HS-5 (cell line): ENCODE results near the gene LGR5.

ENCODE experiments used
- DNase-seq: peaks from one replicate; pipeline ENCODE4 v3.0.0-alpha.2; 2012; ENCODE audit warnings: low read depth

The LGR5 gene, protein sequence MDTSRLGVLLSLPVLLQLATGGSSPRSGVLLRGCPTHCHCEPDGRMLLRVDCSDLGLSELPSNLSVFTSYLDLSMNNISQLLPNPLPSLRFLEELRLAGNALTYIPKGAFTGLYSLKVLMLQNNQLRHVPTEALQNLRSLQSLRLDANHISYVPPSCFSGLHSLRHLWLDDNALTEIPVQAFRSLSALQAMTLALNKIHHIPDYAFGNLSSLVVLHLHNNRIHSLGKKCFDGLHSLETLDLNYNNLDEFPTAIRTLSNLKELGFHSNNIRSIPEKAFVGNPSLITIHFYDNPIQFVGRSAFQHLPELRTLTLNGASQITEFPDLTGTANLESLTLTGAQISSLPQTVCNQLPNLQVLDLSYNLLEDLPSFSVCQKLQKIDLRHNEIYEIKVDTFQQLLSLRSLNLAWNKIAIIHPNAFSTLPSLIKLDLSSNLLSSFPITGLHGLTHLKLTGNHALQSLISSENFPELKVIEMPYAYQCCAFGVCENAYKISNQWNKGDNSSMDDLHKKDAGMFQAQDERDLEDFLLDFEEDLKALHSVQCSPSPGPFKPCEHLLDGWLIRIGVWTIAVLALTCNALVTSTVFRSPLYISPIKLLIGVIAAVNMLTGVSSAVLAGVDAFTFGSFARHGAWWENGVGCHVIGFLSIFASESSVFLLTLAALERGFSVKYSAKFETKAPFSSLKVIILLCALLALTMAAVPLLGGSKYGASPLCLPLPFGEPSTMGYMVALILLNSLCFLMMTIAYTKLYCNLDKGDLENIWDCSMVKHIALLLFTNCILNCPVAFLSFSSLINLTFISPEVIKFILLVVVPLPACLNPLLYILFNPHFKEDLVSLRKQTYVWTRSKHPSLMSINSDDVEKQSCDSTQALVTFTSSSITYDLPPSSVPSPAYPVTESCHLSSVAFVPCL

DNA sequence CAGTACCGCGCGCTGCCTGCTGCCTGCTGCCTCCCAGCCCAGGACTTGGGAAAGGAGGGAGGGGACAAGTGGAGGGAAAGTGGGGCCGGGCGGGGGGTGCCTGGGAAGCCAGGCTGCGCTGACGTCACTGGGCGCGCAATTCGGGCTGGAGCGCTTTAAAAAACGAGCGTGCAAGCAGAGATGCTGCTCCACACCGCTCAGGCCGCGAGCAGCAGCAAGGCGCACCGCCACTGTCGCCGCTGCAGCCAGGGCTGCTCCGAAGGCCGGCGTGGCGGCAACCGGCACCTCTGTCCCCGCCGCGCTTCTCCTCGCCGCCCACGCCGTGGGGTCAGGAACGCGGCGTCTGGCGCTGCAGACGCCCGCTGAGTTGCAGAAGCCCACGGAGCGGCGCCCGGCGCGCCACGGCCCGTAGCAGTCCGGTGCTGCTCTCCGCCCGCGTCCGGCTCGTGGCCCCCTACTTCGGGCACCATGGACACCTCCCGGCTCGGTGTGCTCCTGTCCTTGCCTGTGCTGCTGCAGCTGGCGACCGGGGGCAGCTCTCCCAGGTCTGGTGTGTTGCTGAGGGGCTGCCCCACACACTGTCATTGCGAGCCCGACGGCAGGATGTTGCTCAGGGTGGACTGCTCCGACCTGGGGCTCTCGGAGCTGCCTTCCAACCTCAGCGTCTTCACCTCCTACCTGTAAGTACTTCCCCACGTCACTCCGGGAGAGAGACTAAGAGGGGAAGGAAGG lies at the start of gene LGR5:
LGR5 (plus strand) TSS at position 186 of the 732 bp plus-strand sequence; CDS start at position 469, 283 bp downstream.
- DNase-seq = no peak

DNA sequence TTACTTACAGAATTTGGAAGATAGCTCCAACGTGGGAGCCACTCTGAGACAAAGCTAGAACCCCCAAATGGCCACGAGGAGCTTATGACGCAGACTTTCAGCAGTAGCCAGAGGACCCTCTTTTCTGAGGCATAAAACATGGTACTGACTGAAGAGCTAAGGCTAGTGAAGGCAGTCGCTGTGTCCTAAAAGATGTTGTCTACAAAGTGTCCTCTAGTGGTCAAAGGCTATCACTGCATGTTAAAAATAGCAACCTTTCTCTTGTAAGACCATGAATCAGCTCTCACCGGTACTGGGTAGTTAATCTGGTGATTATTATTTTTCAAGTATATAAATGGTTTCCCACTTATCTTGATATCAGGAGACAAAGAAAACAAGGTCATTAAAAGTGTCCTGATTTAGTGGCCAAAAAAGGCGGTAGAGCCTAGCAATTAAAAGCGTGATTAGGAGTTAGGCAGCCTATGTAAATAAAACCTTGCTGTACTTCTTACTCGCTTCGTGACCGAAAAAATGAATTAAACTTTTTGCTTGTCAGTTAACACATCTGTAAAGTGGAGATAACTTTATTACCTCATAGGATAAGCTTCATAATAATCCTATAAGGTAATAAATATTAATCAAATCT lies 47.0 kb upstream of the LGR5 start:
- DNase-seq = peak; percentile 50

DNA sequence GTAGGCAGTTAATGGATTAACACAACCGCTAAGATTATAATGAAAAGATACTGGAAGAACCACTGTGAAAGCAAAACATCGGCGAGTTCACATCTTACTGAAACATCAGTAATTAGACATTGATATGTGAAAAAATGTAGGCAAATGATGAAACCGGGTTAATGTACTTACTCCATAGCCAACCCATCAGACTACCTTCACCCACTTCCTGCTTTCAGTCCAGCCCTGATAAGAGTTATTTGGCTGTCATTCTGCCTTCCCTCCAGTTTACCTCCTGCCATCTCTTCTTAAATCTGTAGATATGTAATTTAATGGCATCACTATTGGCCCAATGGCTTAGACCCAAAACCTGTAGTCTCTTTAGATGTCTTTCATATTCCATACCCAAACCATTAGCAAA lies 46.0 kb upstream of the LGR5 start:
- no peak for DNase-seq

- peak; percentile 70 for DNase-seq
Measured at GRCh38 chr12:71397433-71397954, 42.1 kb upstream of the LGR5 start.

DNA sequence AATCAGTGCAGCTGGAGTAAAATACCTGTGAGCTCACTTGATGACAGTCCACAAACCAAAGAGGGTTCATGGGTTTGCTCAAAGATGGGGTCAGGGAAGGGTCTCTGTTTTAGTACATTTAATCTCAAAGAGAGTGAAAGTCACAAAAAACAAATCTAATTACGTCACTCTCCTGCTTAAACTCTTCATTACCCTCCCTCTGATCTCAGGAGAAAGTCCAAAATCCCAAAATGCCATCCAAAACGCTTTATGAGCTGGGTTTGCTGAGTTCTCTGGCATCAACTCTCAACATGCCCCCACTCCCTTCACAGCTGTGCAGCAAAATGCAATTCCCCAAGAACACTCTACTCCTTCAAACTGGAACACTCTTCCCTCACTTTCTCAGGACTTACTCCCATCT lies 40.4 kb upstream of the LGR5 start:
- DNase-seq = no peak

DNA sequence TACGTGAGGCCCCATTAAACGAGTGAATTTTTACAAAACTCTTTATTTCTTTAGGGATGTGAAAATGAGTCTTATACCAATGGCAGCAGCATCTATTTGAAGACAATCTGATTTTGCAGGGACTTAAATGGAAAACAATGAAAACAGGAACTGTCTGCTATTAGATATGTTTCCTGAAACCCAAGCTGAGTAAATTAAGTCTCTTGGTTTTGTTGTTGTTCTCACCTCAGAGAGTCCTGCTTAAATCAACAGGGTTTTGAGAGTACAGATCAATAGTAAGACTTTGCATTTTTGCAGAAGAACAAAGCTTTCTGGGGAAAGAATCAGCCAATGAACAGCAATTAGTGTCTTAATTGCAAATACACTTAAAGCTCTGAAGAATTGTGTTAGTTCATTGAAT lies 39.1 kb upstream of the LGR5 start:
- DNase-seq = no peak

DNA sequence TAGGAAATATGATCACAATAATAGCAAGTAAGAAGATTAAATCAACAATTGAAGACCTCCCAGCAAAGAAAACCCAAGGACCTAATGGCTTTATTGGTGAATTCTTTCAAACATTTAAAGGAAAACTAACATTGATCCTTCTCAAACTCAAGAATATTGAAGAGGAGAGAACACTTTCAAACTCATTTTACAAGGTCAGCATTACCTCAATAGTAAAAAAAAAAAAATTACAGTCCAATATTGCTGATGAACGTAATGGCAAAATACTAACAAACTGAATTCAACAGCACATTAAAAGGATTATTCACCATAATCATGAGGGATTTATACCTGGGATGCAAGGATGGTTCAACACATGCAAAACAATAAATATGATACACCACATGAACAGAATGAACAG lies 33.7 kb upstream of the LGR5 start:
- DNase-seq = no peak

GRCh38 chr12:71407732-71408131 lies 31.9 kb upstream of the LGR5 start:
- DNase-seq = no peak

GRCh38 chr12:71410844-71411243 lies 28.8 kb upstream of the LGR5 start:
- DNase-seq = no peak

GRCh38 chr12:71411635-71412034 lies 28.0 kb upstream of the LGR5 start:
- DNase-seq = no peak

- DNase-seq = peak; percentile 49
Measured at GRCh38 chr12:71415336-71416231, 24.0 kb upstream of the LGR5 start.

- DNase-seq = no peak
Measured at GRCh38 chr12:71417181-71417580, 22.4 kb upstream of the LGR5 start.

GRCh38 chr12:71420775-71421406 lies 18.7 kb upstream of the LGR5 start:
- no peak for DNase-seq

DNA sequence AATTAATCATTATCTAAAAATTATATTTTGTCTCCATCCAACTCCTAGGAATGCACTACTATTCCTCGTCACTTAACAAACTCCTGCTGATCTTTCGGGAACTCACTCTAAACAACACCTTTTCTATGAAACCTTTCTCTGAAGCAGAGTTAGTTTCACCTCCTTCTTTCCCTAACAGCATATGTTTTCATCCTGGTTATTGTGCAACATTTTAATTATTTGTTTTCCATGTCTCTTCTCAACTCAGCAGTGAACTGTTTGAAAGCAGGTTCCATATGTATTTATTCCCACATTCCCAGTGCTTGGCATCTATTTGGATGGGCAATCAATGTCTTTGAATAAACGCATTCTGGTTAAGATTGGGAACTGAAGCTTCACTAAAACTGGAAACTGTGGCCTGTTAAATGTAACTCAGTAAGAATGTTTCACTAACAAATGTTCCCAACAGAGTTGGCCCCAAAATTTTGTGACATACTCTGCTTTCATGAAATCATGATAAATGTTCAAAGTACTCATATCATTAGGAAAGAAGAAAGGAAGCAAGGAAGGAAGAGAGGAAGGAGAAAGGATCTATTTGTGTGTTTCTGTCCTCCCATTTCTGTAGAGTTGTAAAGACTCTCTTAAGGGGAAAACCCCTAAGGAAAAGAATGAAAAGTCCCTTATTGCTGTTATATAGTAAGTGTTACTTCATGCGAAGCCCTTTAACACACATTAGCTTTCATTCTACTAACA lies 13.9 kb upstream of the LGR5 start:
- DNase-seq = no peak

DNA sequence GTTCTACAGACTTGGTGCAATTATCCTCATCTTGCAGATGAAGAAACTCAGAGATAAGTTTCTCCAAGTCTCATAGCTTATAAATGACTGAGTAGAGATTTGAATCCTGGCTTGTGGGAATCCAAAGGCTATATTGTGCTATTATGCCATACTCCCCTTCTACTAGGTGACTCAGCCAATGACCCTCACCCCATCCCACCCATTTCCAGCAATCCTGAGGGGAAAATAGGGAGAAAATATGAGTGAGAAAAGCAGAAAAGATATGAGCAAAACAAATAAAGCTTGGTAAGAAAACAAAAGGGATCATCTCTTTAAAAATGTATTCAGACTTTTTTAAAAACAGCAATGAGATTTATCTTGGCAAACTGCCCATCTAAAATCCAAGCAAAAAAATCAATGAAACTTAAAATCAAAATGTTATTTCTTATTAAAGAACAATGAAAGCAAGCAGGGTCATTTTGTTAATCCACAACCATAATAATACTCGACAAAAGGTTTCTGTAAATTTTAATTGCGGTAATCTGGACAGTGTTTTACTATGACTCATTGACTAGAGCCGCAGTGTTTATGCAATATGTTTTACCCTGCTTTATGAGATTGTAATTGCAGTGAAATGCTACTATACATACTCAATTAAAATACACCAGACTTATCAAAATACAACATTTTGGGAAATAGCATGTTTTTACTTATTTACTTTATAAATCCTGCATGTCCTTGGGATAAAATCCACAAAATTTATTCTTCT lies 13.1 kb upstream of the LGR5 start:
- peak; percentile 36 for DNase-seq

GRCh38 chr12:71430756-71431155 lies 8.8 kb upstream of the LGR5 start:
- peak; percentile 14 for DNase-seq

- DNase-seq = no peak
Measured at GRCh38 chr12:71431991-71432390, 7.6 kb upstream of the LGR5 start.

- DNase-seq = no peak
Measured at GRCh38 chr12:71432936-71433335, 6.7 kb upstream of the LGR5 start.

DNA sequence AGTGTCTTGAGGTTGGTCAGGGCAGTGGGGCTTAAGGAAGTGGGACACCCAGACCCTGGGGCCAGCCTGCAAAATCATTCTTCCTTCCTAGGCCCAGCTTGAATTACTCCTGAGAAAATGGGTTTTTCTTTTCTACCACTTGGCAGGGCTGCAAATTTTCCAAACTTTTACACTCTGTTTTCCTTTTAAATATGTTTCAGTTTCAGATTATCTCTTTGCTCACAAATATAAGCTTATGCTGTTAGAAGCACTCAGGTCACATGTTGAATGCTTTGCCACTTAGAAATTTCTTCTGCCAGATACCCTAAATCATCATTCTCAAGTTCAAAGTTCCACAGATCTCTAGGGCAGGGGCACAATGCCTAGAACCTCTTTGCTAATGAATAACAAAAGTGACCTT lies 2.9 kb upstream of the LGR5 start:
- DNase-seq = no peak
